Activated CD8-positive, alpha-beta T cell treated with anti-CD3 and anti-CD28 coated beads, Interleukin-2, amount 10 ng/mL, durations not matched to agents 7 days and 5 days (primary cell): ENCODE results near the gene PSMC4. TPM values are rescaled to one million over a fixed set of nuclear protein-coding genes. Genes with fewer than 3 reads are reported as not detected.

Source experiments
- ATAC-seq: fragments of 150-1000 bp; cut with Tn5 transposase; one replicate; pipeline ENCODE4 v1.10.0; 2021; ENCODE audit warnings: moderate library complexity
- CTCF ChIA-PET: fragments of 350-600 bp; sonication (Branson Sonifier 250); formaldehyde crosslinking; loops from one replicate; lab custom pipeline; 2021; ENCODE audit warnings: antibody characterized with exemption; lab: Charles Lee
- POLR2A ChIA-PET: fragments of 350-600 bp; sonication (Branson Sonifier 250); formaldehyde crosslinking; loops from one replicate; lab custom pipeline; 2021; ENCODE audit warnings: antibody characterized with exemption; lab: Charles Lee
- DNase-seq: peaks from one replicate; pipeline ENCODE4 v3.0.0-alpha.2; 2020
- H3K27ac Mint-ChIP-seq: one replicate; pipeline ENCODE4 v1.8.0; 2021; ENCODE audit warnings: mild to moderate bottlenecking, mixed read lengths
- H3K27me3 Mint-ChIP-seq: one replicate; pipeline ENCODE4 v1.8.0; 2021; ENCODE audit warnings: low read depth, mixed read lengths
- H3K36me3 Mint-ChIP-seq: one replicate; pipeline ENCODE4 v1.8.0; 2021; ENCODE audit warnings: low read depth, mixed read lengths
- H3K4me1 Mint-ChIP-seq: one replicate; pipeline ENCODE4 v1.8.0; 2021; ENCODE audit warnings: low read depth, mixed read lengths
- H3K4me3 Mint-ChIP-seq: one replicate; pipeline ENCODE4 v1.8.0; 2021; ENCODE audit warnings: mild to moderate bottlenecking, mixed read lengths
- H3K9me3 Mint-ChIP-seq: one replicate; pipeline ENCODE4 v1.8.0; 2022; ENCODE audit warnings: mixed read lengths; ENCODE audit not compliant: insufficient read depth
- total RNA-seq, 2 experiments: library from RNA; stranded (reverse); gene quantifications; one replicate each; pipeline ENCODE4 v1.2.3, GENCODE V29; 2021

PSMC4 gene
- 100 to 1,000 TPM; 120 to 121 TPM for total RNA-seq

DNA sequence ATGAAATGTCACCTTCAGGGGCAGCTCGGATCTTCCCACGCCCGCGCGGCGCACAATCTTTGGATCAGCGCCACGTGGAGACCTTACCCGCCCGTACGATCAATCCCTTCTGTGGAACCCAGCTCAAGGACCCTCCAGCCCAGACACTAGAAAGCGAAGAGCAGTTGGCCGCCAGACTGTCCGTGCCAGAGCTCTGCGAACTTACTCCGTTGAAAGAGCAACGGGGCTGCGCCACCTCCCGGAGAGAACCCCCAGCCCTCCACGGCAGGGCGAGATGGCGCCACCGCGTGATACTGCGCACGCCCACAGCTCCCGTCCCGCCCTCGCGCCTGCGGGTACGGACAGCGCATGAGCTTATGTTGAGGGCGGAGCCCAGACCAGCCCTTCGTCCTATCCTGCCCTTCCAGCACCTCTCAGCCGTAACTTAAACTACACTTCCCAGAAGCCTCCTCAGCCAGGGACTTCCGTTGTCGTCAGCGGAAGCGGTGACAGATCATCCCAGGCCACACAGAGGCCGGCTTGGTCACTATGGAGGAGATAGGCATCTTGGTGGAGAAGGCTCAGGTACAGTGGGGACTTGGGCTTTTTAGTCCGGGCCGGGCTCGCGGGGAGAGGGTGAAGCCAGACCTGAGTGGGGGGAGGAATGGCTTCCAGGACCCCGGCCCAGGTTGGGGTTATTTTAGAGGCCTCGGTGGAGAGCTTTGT lies at the start of gene PSMC4:
PSMC4 (plus strand) TSS at position 491 of the 705 bp plus-strand sequence; CDS start at position 529, 38 bp downstream.
- Mint-ChIP-seq H3K36me3 (peaks cover 48% of the 10 kb centered on the region), H3K9me3 (no peaks in the 10 kb centered on the region), H3K4me3 (peak within 1 kb of the TSS; percentile 95), H3K27ac (peak within 1 kb of the TSS; percentile 95), H3K4me1 (peaks cover 43% of the 10 kb centered on the region), H3K27me3 (no peaks in the 10 kb centered on the region)
- peak; percentile 99 for DNase-seq
- ATAC-seq = peak; percentile 99
- CTCF ChIA-PET = interaction anchor here (0.6 to 3.9 kb wide), 37 partner anchors 9 to 206 kb away, joined by 3 to 133 read pairs (median 11); partner anchors contain the start of genes DYRK1B, FBL, FCGBP and ZNF546
- POLR2A ChIA-PET = interaction anchor here (0.8 to 3.7 kb wide), 18 partner anchors 8 to 173 kb away, joined by 3 to 31 read pairs (median 8); partner anchors contain the start of genes DYRK1B, FBL, FCGBP and ZNF546

DNA sequence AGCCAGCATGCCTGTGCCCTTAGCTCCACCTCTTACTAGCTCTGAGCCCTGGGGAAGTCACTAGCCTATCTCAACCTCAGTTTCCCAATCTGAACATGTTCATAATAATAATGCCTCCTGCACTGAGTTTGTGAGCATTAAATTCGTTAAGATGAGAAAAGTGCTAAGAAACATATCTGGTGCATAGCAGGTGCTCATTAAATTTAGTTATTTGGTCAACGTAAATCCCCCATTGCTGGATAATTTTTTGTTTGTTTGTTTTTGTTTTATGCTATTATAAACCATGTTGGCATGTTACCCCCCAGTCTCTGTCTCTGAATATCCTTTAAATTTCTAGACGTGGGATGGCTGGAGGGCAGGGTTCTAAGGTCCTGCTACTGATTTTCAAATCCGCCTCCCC lies 47.1 kb upstream of the PSMC4 start:
- H3K9me3 Mint-ChIP-seq = no peaks in the 10 kb centered on the region
- H3K4me3 Mint-ChIP-seq = no peak overlapping the region
- no peaks in the 10 kb centered on the region for H3K36me3 Mint-ChIP-seq
- H3K27me3 Mint-ChIP-seq = no peaks in the 10 kb centered on the region
- ChIA-PET CTCF (interaction anchor here (1.7 kb wide), 1 partner anchor 12 kb away, joined by 4 read pairs; no protein-coding TSS in a partner anchor), POLR2A (no interaction called here)
- ATAC-seq (no peak), DNase-seq (no peak)
- H3K27ac Mint-ChIP-seq = no peak overlapping the region
- H3K4me1 Mint-ChIP-seq = no peaks in the 10 kb centered on the region

GRCh38 chr19:39924389-39924788 lies 46.6 kb upstream of the PSMC4 start:
- H3K27me3 Mint-ChIP-seq = no peaks in the 10 kb centered on the region
- H3K36me3 Mint-ChIP-seq = no peaks in the 10 kb centered on the region
- no peak for DNase-seq
- no peaks in the 10 kb centered on the region for H3K4me1 Mint-ChIP-seq
- H3K9me3 Mint-ChIP-seq = no peaks in the 10 kb centered on the region
- no peak overlapping the region for H3K4me3 Mint-ChIP-seq
- CTCF ChIA-PET = interaction anchor here (1.7 to 4.2 kb wide), 2 partner anchors 11 to 46 kb away, joined by 4 to 21 read pairs; partner anchors contain the start of gene PSMC4
- no peak for ATAC-seq
- POLR2A ChIA-PET = no interaction called here
- H3K27ac Mint-ChIP-seq = no peak overlapping the region

- Mint-ChIP-seq H3K4me3 (no peak overlapping the region), H3K9me3 (no peaks in the 10 kb centered on the region), H3K4me1 (no peaks in the 10 kb centered on the region), H3K27me3 (no peaks in the 10 kb centered on the region), H3K27ac (no peak overlapping the region), H3K36me3 (no peaks in the 10 kb centered on the region)
- CTCF ChIA-PET = interaction anchor here (1.7 to 4.2 kb wide), 2 partner anchors 10 to 45 kb away, joined by 4 to 21 read pairs; partner anchors contain the start of gene PSMC4
- DNase-seq = no peak
- no peak for ATAC-seq
- POLR2A ChIA-PET = interaction anchor here (2.5 kb wide), 1 partner anchor 46 kb away, joined by 8 read pairs; the partner anchor contains the start of gene PSMC4
Observed at GRCh38 chr19:39924952-39925351, 46.0 kb upstream of the PSMC4 start.

- DNase-seq (no peak), ATAC-seq (no peak)
- Mint-ChIP-seq H3K36me3 (no peaks in the 10 kb centered on the region), H3K4me3 (no peak overlapping the region), H3K27ac (peak overlapping the region; percentile 39), H3K9me3 (no peaks in the 10 kb centered on the region), H3K4me1 (no peaks in the 10 kb centered on the region), H3K27me3 (no peaks in the 10 kb centered on the region)
- POLR2A ChIA-PET = interaction anchor here (0.8 to 2.5 kb wide), 2 partner anchors 10 to 45 kb away, joined by 3 to 8 read pairs; partner anchors contain the start of gene PSMC4
- CTCF ChIA-PET = interaction anchor here (1.0 to 4.2 kb wide), 4 partner anchors 10 to 218 kb away, joined by 3 to 21 read pairs (median 4); partner anchors contain the start of gene PSMC4
Observed at GRCh38 chr19:39926170-39926760, 44.7 kb upstream of the PSMC4 start.

DNA sequence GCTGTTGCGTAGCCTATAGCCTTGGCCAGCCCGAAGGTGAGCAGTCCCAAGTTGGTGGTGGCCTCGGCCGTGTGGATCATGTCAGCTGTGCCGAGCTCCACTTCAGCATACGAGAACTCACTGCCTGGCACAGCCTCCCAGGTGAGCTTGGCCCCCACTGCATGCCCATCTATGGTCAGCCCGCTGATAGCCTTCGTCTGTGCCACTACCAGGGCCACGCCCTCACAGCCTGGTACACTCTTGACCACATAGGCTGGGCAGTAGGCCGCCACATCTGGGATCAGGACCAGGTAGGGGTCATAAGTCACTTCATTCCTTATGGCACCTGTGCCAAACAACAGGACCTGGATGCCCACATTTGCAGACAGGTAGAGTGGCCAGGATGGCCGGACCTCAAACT lies 43.9 kb upstream of the PSMC4 start:
- Mint-ChIP-seq H3K27me3 (no peaks in the 10 kb centered on the region), H3K9me3 (no peaks in the 10 kb centered on the region), H3K36me3 (no peaks in the 10 kb centered on the region), H3K4me3 (no peak overlapping the region), H3K4me1 (peaks cover 2% of the 10 kb centered on the region), H3K27ac (no peak overlapping the region)
- DNase-seq = no peak
- ATAC-seq = no peak
- ChIA-PET POLR2A (interaction anchor here (1.0 to 2.5 kb wide), 2 partner anchors 9 to 44 kb away, joined by 3 to 8 read pairs; partner anchors contain the start of gene PSMC4), CTCF (interaction anchor here (1.0 to 4.2 kb wide), 2 partner anchors 17 to 43 kb away, joined by 3 to 21 read pairs; partner anchors contain the start of gene PSMC4)

DNA sequence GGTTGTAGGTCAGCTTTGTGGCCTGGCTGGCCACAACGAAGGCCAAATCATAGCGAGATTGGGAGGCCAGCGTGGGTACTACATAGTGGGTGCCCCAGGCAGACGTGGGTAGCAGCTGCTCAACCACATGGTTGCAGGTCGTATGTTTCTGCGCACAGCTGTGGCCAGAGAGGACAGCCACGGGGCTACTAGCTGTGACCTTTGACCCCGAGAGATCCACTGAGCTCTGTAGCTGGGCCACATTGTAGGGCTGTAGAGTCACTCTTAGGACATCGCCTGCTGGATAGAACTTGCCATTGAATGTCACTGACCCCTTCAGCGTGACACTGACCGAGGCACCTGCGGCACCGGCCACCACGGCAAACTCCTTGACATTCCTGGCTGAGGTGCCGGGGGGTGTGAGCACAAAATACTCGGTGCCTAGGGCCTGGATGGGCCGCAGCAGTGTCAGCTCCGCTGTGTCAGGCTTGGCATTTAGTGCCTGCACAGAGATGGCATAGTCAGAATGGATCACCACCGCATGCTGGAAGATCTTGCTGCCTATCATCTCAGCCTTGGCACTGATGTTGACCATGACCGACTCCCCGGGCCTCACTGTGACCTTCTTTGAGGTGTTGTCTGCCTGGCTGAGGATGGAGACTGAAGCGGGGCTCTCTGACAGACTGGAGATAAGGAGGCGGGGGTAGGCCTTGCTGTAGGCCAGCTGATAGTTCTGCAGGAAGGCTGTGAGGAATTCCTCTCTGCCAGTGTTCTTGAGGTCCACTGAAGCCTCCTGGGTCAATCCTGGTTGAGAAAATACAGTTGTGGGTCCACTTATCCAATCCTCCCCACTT lies 43.2 kb upstream of the PSMC4 start:
- ATAC-seq (no peak), DNase-seq (no peak)
- no peaks in the 10 kb centered on the region for H3K9me3 Mint-ChIP-seq
- H3K36me3 Mint-ChIP-seq = no peaks in the 10 kb centered on the region
- H3K27me3 Mint-ChIP-seq = no peaks in the 10 kb centered on the region
- H3K4me1 Mint-ChIP-seq = peaks cover 2% of the 10 kb centered on the region
- H3K4me3 Mint-ChIP-seq = no peak overlapping the region
- POLR2A ChIA-PET = interaction anchor here (0.7 to 2.5 kb wide), 5 partner anchors 8 to 43 kb away, joined by 3 to 8 read pairs (median 3); partner anchors contain the start of gene PSMC4
- H3K27ac Mint-ChIP-seq = no peak overlapping the region
- CTCF ChIA-PET = interaction anchor here (4.2 kb wide), 1 partner anchor 43 kb away, joined by 21 read pairs; the partner anchor contains the start of gene PSMC4

- DNase-seq (no peak), ATAC-seq (no peak)
- Mint-ChIP-seq H3K36me3 (no peaks in the 10 kb centered on the region), H3K27me3 (no peaks in the 10 kb centered on the region), H3K4me3 (no peak overlapping the region), H3K27ac (no peak overlapping the region), H3K4me1 (peaks cover 4% of the 10 kb centered on the region), H3K9me3 (no peaks in the 10 kb centered on the region)
- CTCF ChIA-PET = interaction anchor here (4.2 kb wide), 1 partner anchor 42 kb away, joined by 21 read pairs; the partner anchor contains the start of gene PSMC4
- POLR2A ChIA-PET = interaction anchor here (0.6 to 1.6 kb wide), 3 partner anchors 25 to 128 kb away, joined by 3 to 7 read pairs (median 4); partner anchors contain the start of gene PSMC4
Observed at GRCh38 chr19:39928357-39928725, 42.6 kb upstream of the PSMC4 start.

GRCh38 chr19:39929750-39930149 lies 41.2 kb upstream of the PSMC4 start:
- no peaks in the 10 kb centered on the region for H3K27me3 Mint-ChIP-seq

DNA sequence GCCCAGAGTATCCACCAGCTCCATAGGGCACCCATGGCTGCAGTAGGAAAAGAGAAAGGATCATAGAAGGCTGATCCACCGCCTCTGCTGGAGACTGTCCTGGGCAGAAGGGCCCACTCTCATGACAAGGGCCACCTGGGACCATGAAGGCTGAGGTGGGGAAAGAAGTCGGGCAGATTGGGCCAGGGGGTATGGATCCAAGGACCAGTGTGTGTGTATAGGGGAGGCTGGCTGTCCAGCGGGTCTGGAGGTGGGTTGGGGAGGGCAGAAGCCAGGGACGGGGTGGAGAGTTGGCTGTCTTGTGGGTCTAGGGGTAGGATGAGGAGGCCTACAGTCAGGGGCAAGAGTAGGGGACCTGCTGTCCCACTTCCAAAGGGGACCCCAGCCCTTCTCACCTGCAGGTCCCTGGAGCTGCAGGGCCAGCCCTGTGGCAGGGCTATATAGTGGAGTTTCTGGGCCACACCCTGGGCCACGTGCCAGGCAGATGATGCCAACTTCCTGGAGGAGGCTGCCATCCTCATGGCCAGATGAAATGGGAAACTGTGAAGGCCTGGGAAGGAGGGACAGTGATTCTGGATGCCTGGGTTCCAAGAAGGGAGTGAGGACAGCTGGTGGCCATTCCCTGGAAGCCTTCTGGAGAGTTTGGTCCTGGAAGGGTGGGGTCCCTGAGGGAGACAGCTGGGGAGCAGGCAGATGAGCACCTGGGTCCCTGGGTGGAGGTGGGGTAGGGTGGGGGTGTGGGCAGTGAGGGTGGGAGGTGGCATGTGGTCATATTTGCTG lies 36.2 kb upstream of the PSMC4 start, which contains the start of gene FCGBP:
FCGBP (minus strand) TSS at position 51 of the 780 bp plus-strand sequence.
- CTCF ChIA-PET = interaction anchor here (1.1 to 4.9 kb wide), 2 partner anchors 10 to 35 kb away, joined by 4 to 61 read pairs; partner anchors contain the start of gene PSMC4
- POLR2A ChIA-PET = interaction anchor here (4.7 kb wide), 1 partner anchor 35 kb away, joined by 29 read pairs; the partner anchor contains the start of gene PSMC4
- peaks cover 8% of the 10 kb centered on the region for H3K9me3 Mint-ChIP-seq
- H3K4me1 Mint-ChIP-seq = peaks cover 48% of the 10 kb centered on the region
- ATAC-seq (no peak), DNase-seq (no peak)
- H3K4me3 Mint-ChIP-seq = no peak within 1 kb of the TSS
- H3K27me3 Mint-ChIP-seq = no peaks in the 10 kb centered on the region
- H3K36me3 Mint-ChIP-seq = peaks cover 12% of the 10 kb centered on the region
- peak within 1 kb of the TSS; percentile 83 for H3K27ac Mint-ChIP-seq

More at GRCh38 chr19:39929750-39930149, 41.2 kb upstream of the PSMC4 start:
- Mint-ChIP-seq H3K4me1 (peaks cover 11% of the 10 kb centered on the region), H3K36me3 (peaks cover 4% of the 10 kb centered on the region), H3K4me3 (no peak overlapping the region), H3K9me3 (no peaks in the 10 kb centered on the region), H3K27ac (no peak overlapping the region)
- no peak for ATAC-seq
- ChIA-PET CTCF (interaction anchor here (2.3 kb wide), 1 partner anchor 41 kb away, joined by 15 read pairs; the partner anchor contains the start of gene PSMC4), POLR2A (no interaction called here)
- no peak for DNase-seq
